GM23338 (cell line): Measurements from ENCODE around the gene CABYR. TPM values are rescaled to one million over a fixed set of nuclear protein-coding genes. Genes with fewer than 3 reads are reported as not detected.

Experiments used
- ATAC-seq: fragments of 200-7000 bp; cut with Tn5 transposase; 3 replicates; pipeline ENCODE4 v1.9.1; 2020
- DNase-seq: peaks from one replicate; pipeline ENCODE4 v3.0.0-alpha.2; 2015; ENCODE audit warnings: low spot score
- H2AFZ ChIP-seq: fragments of 200-600 bp; sonication (generic); 2 replicates; pipeline ENCODE4 v1.8.0; 2016; ENCODE audit warnings: antibody characterized with exemption, mild to moderate bottlenecking, moderate library complexity
- H3F3A ChIP-seq: fragments of 200-600 bp; sonication (generic); replicated peaks from 2 replicates; pipeline ENCODE4 v1.8.0; 2017; ENCODE audit warnings: antibody characterized with exemption, mixed run types, low read depth
- H3K27ac ChIP-seq: fragments of 200-600 bp; sonication (generic); 2 replicates; pipeline ENCODE4 v1.6.1; 2016; ENCODE audit warnings: low read depth
- H3K27me3 ChIP-seq: fragments of 200-600 bp; sonication (generic); 2 replicates; pipeline ENCODE4 v1.8.0; 2016; ENCODE audit warnings: mild to moderate bottlenecking, mixed run types, moderate library complexity; ENCODE audit not compliant: insufficient read depth
- H3K36me3 ChIP-seq: fragments of 200-600 bp; sonication (generic); 2 replicates; pipeline ENCODE4 v1.8.0; 2016; ENCODE audit warnings: mild to moderate bottlenecking; ENCODE audit not compliant: insufficient read depth
- H3K4me1 ChIP-seq: fragments of 200-600 bp; sonication (generic); 2 replicates; pipeline ENCODE4 v1.8.0; 2016; ENCODE audit warnings: mild to moderate bottlenecking, moderate library complexity; ENCODE audit not compliant: insufficient read depth
- H3K4me2 ChIP-seq: fragments of 200-600 bp; sonication (generic); 2 replicates; pipeline ENCODE4 v1.7.1; 2017; ENCODE audit warnings: mixed run types
- H3K4me3 ChIP-seq: fragments of 200-600 bp; sonication (generic); 2 replicates; pipeline ENCODE4 v1.6.1; 2016; ENCODE audit warnings: mixed run types
- H3K79me2 ChIP-seq: fragments of 200-600 bp; sonication (generic); replicated peaks from 2 replicates; pipeline ENCODE4 v1.8.0; 2017; ENCODE audit warnings: mild to moderate bottlenecking; ENCODE audit not compliant: insufficient read depth
- H3K9me2 ChIP-seq: fragments of 200-600 bp; sonication (generic); 2 replicates; pipeline ENCODE4 v1.8.0; 2017; ENCODE audit not compliant: insufficient read depth
- H4K20me1 ChIP-seq: fragments of 200-600 bp; sonication (generic); replicated peaks from 2 replicates; pipeline ENCODE4 v1.8.0; 2017; ENCODE audit warnings: mild to moderate bottlenecking; ENCODE audit not compliant: insufficient read depth
- H3K27ac Mint-ChIP-seq: 2 replicates; pipeline ENCODE4 v1.8.0; 2020; ENCODE audit warnings: inconsistent platforms, mild to moderate bottlenecking, moderate library complexity, mixed read lengths
- H3K27me3 Mint-ChIP-seq: 3 replicates; pipeline ENCODE4 v1.8.0; 2022; ENCODE audit warnings: low read depth, mild to moderate bottlenecking, moderate library complexity, mixed read lengths, inconsistent platforms; ENCODE audit not compliant: insufficient read depth, poor library complexity
- H3K36me3 Mint-ChIP-seq: 3 replicates; pipeline ENCODE4 v1.8.0; 2021; ENCODE audit warnings: low read depth, mild to moderate bottlenecking, inconsistent platforms, moderate library complexity, mixed read lengths
- H3K4me1 Mint-ChIP-seq: 3 replicates; pipeline ENCODE4 v1.8.0; 2020; ENCODE audit warnings: mild to moderate bottlenecking, inconsistent platforms, mixed read lengths
- H3K4me3 Mint-ChIP-seq: 3 replicates; pipeline ENCODE4 v1.8.0; 2021; ENCODE audit warnings: moderate library complexity, mild to moderate bottlenecking, inconsistent platforms, mixed read lengths
- H3K9me3 Mint-ChIP-seq: 3 replicates; pipeline ENCODE4 v1.8.0; 2020; ENCODE audit warnings: moderate library complexity, mild to moderate bottlenecking, inconsistent platforms, mixed read lengths
- CREB1 ChIP-seq: fragments of 250-450 bp; sonication (Bioruptor Pico); IDR thresholded peaks from 2 replicates; pipeline ENCODE4 v1.5.0; 2020; ENCODE audit warnings: low read depth, mild to moderate bottlenecking, moderate library complexity
- ETS1 ChIP-seq: IDR thresholded peaks from 2 replicates; pipeline ENCODE4 v1.6.1; 2016; ENCODE audit warnings: antibody characterized with exemption
- EZH2 ChIP-seq: fragments of 200-600 bp; sonication (generic); IDR thresholded peaks from one replicate; pipeline ENCODE4 v1.8.0; 2017; ENCODE audit warnings: antibody characterized with exemption, mild to moderate bottlenecking, low read depth; ENCODE audit not compliant: unreplicated experiment
- EZH2phosphoT487 ChIP-seq: fragments of 200-600 bp; sonication (generic); IDR thresholded peaks from one replicate; pipeline ENCODE4 v1.8.1; 2018; ENCODE audit warnings: antibody characterized with exemption; ENCODE audit not compliant: unreplicated experiment
- JUNB ChIP-seq: IDR thresholded peaks from one replicate; pipeline ENCODE4 v1.6.1; 2016; ENCODE audit warnings: antibody characterized with exemption; ENCODE audit not compliant: unreplicated experiment
- NANOG ChIP-seq: IDR thresholded peaks from 2 replicates; pipeline ENCODE4 v1.6.1; 2016; ENCODE audit warnings: antibody characterized with exemption, borderline replicate concordance
- POLR2AphosphoS5 ChIP-seq: IDR thresholded peaks from 2 replicates; pipeline ENCODE4 v1.6.1; 2016; ENCODE audit warnings: antibody characterized with exemption, low read depth
- REST ChIP-seq: IDR thresholded peaks from one replicate; pipeline ENCODE4 v1.6.1; 2018; ENCODE audit warnings: antibody characterized with exemption; ENCODE audit not compliant: unreplicated experiment
- STAT1 ChIP-seq: IDR thresholded peaks from one replicate; pipeline ENCODE4 v1.6.1; 2016; ENCODE audit warnings: antibody characterized with exemption; ENCODE audit not compliant: unreplicated experiment
- ZNF114 ChIP-seq: fragments of 250-450 bp; sonication (Bioruptor Pico); IDR thresholded peaks from 2 replicates; pipeline ENCODE4 v1.5.0; 2020; ENCODE audit warnings: mild to moderate bottlenecking, moderate library complexity
- ZNF331 ChIP-seq: fragments of 250-450 bp; sonication (Bioruptor Pico); IDR thresholded peaks from 2 replicates; pipeline ENCODE4 v1.5.0; 2020; ENCODE audit warnings: low read depth, mild to moderate bottlenecking, moderate library complexity
- ZNF462 ChIP-seq: fragments of 250-450 bp; sonication (Bioruptor Pico); IDR thresholded peaks from 2 replicates; pipeline ENCODE4 v1.5.0; 2020; ENCODE audit warnings: mild to moderate bottlenecking, moderate library complexity
- polyA plus RNA-seq: library from polyadenylated mRNA; unstranded; fragments of >200 nt; fragmentation: Nextera tagmentation; extraction: Ambion mirVana; gene quantifications from 2 replicates; pipeline ENCODE4 v1.2.1, GENCODE V29; 2016
- total RNA-seq: library from RNA; depleted of rRNA; stranded (reverse); fragments of >200 nt; shearing (Covaris generic); gene quantifications from 2 replicates; pipeline ENCODE4 v1.2.3, GENCODE V29; 2014

Gene CABYR
- total and polyA plus RNA-seq, 2 experiments from 2014 or later: 24.0 to 48.4 TPM

GRCh38 chr18:24138789-24139616 lies at the start of gene CABYR (continued):
- TF ChIP-seq ETS1: 0 out of 2 replicates have a peak, but pooled peaks have one; percentile 14

GRCh38 chr18:24089076-24089475 lies 49.8 kb upstream of the CABYR start:
- Histone ChIP-seq H3K9me2 (no peaks in the 10 kb centered on the region), H4K20me1 (peaks cover under 1% of the 10 kb centered on the region; the same call in 1 of the 2 replicates), H3F3A (no peaks in the 10 kb centered on the region), H2AFZ (no peak overlapping the region), H3K79me2 (0 out of 2 replicates have a peak, but pooled peaks cover 3% of the 10 kb centered on the region), H3K27ac (peak overlapping the region; percentile 23; the same call in 1 of the 2 replicates), H3K27me3 (no peaks in the 10 kb centered on the region), H3K4me2 (no peak overlapping the region), H3K4me3 (no peak overlapping the region), H3K36me3 (peaks cover 14% of the 10 kb centered on the region), H3K4me1 (no peaks in the 10 kb centered on the region)
- DNase-seq (no peak), ATAC-seq (no peak)
- Mint-ChIP-seq H3K27me3 (no peaks in the 10 kb centered on the region), H3K4me1 (no peaks in the 10 kb centered on the region; the same call in 2 of the 3 replicates), H3K4me3 (no peak overlapping the region), H3K9me3 (no peaks in the 10 kb centered on the region), H3K36me3 (peaks cover 8% of the 10 kb centered on the region; the same call in 1 of the 3 replicates), H3K27ac (no peak overlapping the region)
- TF ChIP-seq REST (no peak), JUNB (no peak), EZH2phosphoT487 (no peak), ZNF114 (CRISPR knock-in tag) (no peak), STAT1 (no peak), POLR2AphosphoS5 (no peak), EZH2 (no peak), ZNF331 (CRISPR knock-in tag) (no peak), ETS1 (no peak), CREB1 (no peak), NANOG (no peak), ZNF462 (no peak)
